Cerebellar cortex (tissue), 1 donor: ENCODE measurements around the gene ARHGAP6.

Experiments
- DNase-seq: peaks from one replicate; pipeline ENCODE4 v3.0.0-alpha.2; 2015; ENCODE audit warnings: low spot score

Gene ARHGAP6

DNA sequence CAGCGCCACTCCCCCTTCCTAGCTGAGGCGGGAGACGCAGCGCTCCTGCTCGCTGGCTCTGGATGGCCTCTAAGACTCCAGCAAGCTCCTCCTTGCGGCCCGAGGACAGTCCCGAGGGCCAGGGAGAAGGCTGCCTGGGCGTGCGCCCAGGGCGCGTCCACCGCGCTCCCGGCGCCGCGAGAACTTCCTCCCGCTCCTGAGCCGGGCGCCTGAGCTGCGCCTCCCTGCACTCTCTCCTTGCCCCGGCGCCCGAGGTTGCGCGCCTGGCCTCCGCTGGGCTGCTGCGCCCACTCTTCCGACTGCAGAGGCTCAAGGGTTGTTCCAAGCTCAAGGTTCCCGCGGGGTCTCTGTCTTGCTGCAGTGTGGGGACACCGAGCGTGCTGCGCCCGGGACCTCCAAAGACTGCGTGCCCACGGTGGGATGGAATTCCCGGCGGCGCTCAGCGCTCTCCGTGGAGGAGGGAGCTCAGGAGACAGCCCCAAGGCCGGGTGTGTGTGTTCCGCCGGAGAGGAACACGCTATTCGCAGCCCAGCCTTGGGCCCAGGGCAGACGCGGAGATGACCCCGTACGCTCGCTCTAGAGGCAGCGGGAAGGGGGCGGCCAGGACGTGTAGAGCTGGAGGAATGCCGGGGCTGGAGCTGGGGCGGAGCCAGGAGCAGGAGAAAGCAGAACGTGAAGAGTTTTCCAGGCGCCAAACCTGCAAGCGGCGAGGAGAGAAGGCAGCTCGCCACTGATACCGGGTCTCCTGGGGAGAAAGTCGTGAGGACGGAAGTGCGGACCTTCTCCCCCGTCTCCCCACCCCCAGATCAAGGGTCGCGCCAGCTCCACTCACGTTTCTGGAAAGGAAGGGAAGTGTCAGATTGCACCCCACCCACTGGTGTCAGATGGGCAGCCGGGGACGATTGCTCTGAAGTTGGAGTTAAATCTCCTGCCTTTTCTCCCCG, at the start of gene ARHGAP6:
Gene ARHGAP6 (minus strand): TSS at position 753 of the 944 bp plus-strand sequence. CDS start 1,092 bp downstream, outside the sequence.
- DNase-seq = no peak

- no peak for DNase-seq
These were observed 39.2 kb upstream of the ARHGAP6 start for GRCh38 chrX:11704725-11705495.

DNA sequence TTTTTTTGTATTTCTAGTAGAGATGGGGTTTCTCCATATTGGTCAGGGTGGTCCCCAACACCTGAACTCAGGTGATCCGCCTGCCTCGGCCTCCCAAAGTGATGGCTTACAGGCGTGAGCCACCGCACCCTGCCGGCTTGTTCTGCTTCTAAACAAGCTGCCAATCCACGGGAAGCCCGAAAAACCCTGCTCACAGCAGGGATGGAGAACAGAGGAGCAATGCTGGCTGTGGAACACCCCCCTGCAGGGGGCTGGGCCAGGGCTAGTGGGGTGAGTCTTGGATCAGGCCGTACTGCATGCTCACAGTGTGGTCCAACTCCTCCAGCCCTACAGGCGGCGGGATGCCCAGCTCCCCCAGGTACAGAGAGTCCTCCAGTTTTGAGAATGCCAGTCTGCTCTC, 38.1 kb upstream of the ARHGAP6 start:
- no peak for DNase-seq

DNA sequence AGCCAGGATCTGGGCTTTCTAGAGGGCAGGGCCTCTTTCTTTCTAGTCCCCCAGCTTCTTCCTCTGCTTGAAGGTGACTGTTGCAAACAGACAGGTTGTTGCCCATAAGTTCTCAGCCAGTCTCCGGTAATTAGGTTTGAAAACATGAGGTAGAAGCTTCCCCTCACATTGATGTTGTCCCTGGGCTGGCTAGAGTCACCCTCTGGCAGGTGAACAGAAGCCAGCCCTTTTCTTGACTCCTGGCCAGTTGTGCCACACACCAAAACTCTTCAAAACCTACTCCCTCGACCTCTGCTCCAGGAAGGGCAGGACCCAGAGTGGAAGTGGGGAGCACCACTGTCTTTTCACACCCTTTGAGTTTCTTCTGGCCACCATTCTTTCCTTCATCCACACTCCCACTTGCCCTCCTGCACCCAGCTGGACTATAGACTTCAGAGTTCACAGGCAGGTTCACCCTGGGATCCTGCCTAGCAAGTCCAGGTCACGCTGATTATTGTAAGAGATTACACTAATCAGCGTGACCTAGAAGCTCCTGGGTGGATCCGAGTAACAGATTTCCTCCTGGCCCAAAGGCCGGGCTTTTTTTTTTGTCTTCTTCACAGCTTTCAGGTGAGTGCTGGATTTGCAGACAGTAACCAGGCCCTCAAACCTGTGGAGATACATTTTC, 37.4 kb upstream of the ARHGAP6 start:
- DNase-seq = no peak

GRCh38 chrX:11702420-11702819, 36.7 kb upstream of the ARHGAP6 start:
- no peak for DNase-seq

DNA sequence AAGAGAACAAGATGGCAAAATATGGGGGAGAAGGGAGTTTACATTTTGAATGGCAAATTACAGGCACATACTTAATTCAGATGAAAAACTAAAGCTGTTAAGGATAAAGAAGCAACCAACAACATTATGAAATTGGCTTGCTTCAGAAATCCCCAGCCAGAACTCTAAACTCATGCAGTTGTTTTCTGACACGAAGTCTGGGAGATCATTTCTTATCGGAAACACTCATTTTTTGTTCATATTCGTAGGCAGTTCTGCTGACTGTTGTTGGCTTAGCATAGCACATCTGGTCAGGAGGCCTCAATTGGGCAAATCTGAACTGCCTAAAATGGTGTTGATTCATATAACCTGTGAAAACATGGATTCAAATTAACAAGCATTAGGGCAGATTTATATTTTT, 33.0 kb upstream of the ARHGAP6 start:
- DNase-seq = no peak

- DNase-seq = no peak
These were observed 22.5 kb upstream of the ARHGAP6 start for GRCh38 chrX:11688201-11688600.

DNA sequence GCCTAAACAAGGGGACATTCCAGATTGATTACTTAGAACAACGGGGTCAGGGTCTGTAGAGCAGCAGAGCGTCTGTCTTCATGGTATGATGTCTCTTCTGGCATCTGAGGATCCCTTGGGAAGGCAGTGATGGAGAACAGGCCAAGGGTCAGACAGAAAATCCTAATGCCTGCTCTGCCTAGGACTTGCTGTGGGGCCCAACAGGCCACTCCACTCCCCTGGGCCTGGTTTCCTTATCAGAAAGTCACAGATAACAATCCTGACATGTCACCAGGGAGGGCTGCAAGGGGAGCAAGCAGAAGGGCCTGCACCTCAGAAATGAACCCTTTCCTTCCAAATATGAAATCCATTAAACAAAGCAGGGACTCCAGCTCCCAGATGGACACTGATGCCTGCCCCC, 21.4 kb upstream of the ARHGAP6 start:
- DNase-seq = no peak

- no peak for DNase-seq
These were observed 17.3 kb upstream of the ARHGAP6 start for GRCh38 chrX:11683057-11683456.

DNA sequence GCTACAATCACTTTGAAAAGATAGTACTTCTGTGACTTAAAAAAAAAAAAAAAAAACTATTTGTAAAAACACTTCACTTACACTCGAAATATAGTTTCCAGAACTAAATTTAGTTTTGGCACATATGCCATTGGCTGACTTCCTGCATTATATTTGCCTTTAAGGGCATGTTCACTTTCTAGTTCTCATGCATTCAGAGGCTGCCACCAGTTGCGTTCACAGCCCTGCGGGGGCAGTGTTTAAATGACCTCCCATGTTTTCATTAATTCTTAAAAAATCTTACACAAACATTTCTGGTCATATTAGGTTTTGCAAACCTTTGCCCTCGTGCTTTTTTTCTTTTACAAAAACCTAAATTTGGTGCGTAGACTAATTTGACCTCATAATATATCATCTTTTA, 12.4 kb upstream of the ARHGAP6 start:
- no peak for DNase-seq

DNA sequence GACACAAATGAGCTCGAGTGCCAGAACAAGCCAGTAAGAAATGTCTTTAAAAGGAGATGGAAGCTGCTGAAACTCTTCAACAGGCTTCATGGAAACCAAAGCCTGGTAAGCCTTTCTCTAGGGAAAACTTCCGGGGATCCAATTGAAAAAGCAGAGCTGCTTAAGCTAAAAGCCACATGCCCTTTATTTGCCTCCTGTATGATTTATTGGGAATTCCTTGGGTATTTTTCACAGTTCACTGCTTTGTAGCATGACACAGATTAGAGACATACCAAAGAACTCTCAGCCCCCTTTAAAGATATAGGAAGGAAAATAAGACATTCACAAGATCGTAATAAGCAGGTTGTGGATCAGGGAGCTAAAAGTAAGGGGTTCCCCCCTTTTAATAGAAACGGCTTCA, 6.5 kb upstream of the ARHGAP6 start:
- DNase-seq = no peak

DNA sequence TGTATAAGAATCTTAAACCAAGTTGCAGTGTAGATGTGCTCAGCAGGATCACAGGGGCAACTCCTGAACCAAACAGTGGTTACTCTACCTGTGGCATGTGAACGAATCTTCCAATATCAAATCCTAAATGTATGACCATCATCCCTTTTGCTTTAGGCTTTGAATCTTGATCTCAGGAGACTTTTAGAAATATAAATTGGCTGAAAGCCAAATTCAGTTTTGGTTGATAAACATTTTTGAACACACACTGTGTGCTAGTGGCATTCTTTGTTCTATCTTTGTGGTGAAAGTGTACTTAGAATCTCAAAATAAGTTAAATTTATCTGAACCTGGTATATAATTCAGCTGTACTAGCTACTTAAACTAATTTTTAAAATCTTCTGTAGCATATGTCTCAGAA, 4.6 kb upstream of the ARHGAP6 start:
- DNase-seq = no peak

- no peak for DNase-seq
These were observed 1.4 kb upstream of the ARHGAP6 start for GRCh38 chrX:11666952-11667685.

DNA sequence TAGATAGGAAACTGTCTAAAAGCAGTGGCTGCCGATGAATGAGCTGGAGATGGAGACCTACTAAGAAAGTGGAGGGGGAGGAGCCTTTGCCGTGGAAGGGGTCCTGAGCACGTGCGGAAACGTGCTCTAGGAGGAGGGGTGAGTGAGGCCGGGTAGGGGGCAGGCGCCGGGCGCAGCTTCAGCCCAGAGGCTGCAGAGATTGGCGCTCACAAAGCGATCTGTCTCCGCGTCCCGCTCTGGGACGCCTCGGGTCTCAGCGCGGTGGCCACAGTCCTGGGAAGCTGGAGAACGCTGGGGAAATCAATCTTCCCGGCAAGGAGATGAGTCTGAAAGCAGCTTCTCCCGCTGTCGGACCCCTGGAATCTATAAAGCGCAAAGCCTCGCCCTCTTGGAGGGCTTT, 444 bp upstream of the ARHGAP6 start:
- no peak for DNase-seq

- no peak for DNase-seq
These were observed 1.2 kb downstream of the ARHGAP6 start for GRCh38 chrX:11664211-11665167.

- no peak for DNase-seq
These were observed 1.9 kb downstream of the ARHGAP6 start for GRCh38 chrX:11663875-11664210.

DNA sequence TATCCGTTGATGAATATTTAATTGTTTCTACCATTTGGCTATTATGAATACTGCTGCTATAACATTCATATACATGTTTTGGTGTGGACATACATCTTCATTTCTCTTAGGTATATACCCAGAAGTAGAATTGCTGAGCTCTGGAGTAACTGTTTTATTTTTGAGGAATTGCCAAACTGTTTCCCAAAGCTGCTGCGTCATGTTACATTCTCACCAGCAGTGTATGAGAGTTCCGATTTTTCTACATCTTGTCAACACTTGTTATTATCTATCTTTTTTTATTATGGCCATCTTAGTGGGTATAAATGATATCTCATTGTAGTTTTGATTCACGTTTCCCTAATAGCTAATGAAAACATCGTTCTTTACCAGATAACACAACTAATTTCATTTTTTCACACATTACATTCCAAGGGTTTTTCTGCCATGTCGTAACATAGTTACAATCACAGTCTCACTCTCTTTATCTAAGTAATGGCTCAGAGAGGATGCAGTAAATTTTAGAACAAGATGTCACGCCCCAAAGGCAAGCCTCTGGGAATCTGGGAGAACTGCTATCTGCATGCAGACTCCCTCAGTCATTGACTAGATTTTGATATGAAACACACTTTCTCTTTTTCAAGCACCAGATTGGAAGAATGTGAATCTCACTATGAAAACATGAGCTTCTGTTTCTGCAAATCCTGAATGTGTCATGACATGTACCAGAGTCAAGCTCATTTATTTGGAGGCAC, 10.3 kb downstream of the ARHGAP6 start:
- DNase-seq = no peak

DNA sequence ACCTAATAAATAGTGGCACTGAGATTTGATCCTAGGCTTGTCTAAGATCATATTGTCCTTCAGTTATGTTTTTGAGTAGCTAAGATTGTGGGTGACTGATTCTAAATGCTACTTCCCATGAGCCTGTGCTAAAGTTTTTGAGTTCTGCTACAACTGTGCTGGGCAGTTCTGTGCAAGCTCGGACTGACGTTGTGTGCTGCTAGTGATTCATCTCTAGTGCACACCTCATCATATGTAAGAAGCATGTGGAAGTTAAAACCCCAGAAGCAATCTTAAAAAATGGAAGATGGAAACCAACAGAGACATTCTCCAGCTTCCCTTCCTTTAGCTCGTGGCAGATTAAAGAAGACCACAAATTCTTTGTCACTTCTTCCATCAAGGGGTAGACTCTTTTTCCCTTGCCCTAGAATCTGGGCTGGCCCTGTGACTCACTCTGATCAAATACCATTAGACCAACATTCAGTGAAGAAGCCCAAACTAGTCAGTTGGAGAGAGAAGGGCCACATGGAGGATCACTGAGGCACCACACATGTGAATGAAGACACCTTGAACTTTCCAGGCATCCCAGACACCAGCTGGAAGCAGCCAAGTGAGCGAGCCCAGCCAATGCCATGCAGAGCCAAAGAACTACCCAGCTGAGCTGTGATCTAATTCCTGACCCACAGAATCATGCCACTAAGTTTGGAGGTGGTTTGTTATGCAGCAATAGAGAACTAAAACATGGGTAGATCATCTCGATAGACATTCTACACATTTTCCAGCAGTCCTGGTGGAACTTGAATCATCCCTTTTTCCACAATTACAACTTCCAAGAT, 16.8 kb downstream of the ARHGAP6 start:
- no peak for DNase-seq

- no peak for DNase-seq
These were observed 18.6 kb downstream of the ARHGAP6 start for GRCh38 chrX:11647138-11647537.
